HepG2 (cell line): ENCODE data around the gene CNTN4. TPM values are rescaled to one million over a fixed set of nuclear protein-coding genes. Genes with fewer than 3 reads are reported as not detected.

Source experiments
- ATAC-seq: fragments of 200-7000 bp; cut with Tn5 transposase; 3 replicates; pipeline ENCODE4 v1.9.1; 2020; ENCODE audit warnings: mild to moderate bottlenecking, moderate library complexity
- BruUV-seq: library from RNA; stranded (reverse); fragments of 400-500 nt; replicated peaks from 2 replicates; lab custom pipeline; 2021; lab: Mats Ljungman, UMichigan
- CTCF ChIA-PET: fragments of 300-600 bp; formaldehyde crosslinking; extraction: SDS; loops from one replicate; lab custom pipeline; 2021; ENCODE audit warnings: low total read pairs, inconsistent platforms, low intra/inter-chr PET ratio; lab: Yijun Ruan, JAX
- POLR2A ChIA-PET: fragments of 350-600 bp; sonication (Branson Sonifier 250); formaldehyde crosslinking; loops from one replicate; lab custom pipeline; 2020; ENCODE audit warnings: antibody characterized with exemption, inconsistent platforms; lab: Yijun Ruan, JAX
- DNase-seq: peaks from one replicate; pipeline ENCODE4 v3.0.0-alpha.2; 2015; ENCODE audit warnings: low spot score
- FAIRE-seq: peaks from 3 replicates; lab custom pipeline; 2011; peaks lifted over from hg19 to GRCh38; lab: Jason Lieb, UNC
- H2AFZ ChIP-seq: one replicate; pipeline ENCODE4 v1.6.1; 2011; ENCODE audit warnings: low read length, inconsistent platforms
- H3K27ac ChIP-seq: fragments of 300-600 bp; 3 replicates; pipeline ENCODE4 v1.8.0; 2011; ENCODE audit warnings: mixed run types, mild to moderate bottlenecking, mixed read lengths, low read length, inconsistent platforms; ENCODE audit not compliant: insufficient read depth; ENCODE audit errors: extremely low read length
- H3K27me3 ChIP-seq, 2 experiments: fragments of 200-600 bp in 1 of 2; 2 replicates in 1 of 2; 3 replicates in 1 of 2; pipeline versions ENCODE4 v1.6.0 to v1.8.0; 2011; ENCODE audit warnings: low read length in 2 of 2, mild to moderate bottlenecking in 2 of 2, moderate library complexity in 2 of 2, inconsistent platforms in 1 of 2; ENCODE audit not compliant: insufficient read depth in 2 of 2, control insufficient read depth in 1 of 2
- H3K36me3 ChIP-seq, 2 experiments: fragments of 200-600 bp in 1 of 2; replicated peaks in 1 of 2; 2 replicates in 1 of 2; 3 replicates in 1 of 2; pipeline versions ENCODE4 v1.5.1 to v1.8.0; 2011; ENCODE audit warnings: low read length in 2 of 2, inconsistent platforms in 1 of 2; ENCODE audit not compliant: insufficient read depth in 2 of 2, control insufficient read depth in 1 of 2
- H3K4me1 ChIP-seq: 2 replicates; pipeline ENCODE4 v1.5.1; 2012; ENCODE audit warnings: low read length, inconsistent platforms; ENCODE audit not compliant: insufficient read depth
- H3K4me2 ChIP-seq: 2 replicates; pipeline ENCODE4 v1.6.0; 2011; ENCODE audit warnings: low read depth, low read length, inconsistent platforms
- H3K4me3 ChIP-seq, 3 experiments: fragments of 200-600 bp in 1 of 3; sonication (generic), shearing (Covaris generic) in 1 of 3; replicated peaks in 1 of 3; 2 replicates each; pipeline ENCODE4 v1.5.1; 2011 to 2016; ENCODE audit warnings: low read length in 3 of 3, inconsistent platforms in 2 of 3, low read depth in 2 of 3, mild to moderate bottlenecking in 2 of 3, control low read depth in 1 of 3, mixed read lengths in 1 of 3; ENCODE audit not compliant: insufficient read depth in 1 of 3
- H3K79me2 ChIP-seq: one replicate; pipeline ENCODE4 v1.6.1; 2011; ENCODE audit warnings: low read length, inconsistent platforms; ENCODE audit not compliant: insufficient read depth
- H3K9ac ChIP-seq: 2 replicates; pipeline ENCODE4 v1.6.0; 2011; ENCODE audit warnings: mild to moderate bottlenecking, low read depth, low read length, inconsistent platforms; ENCODE audit not compliant: insufficient read depth
- H3K9me3 ChIP-seq: 2 replicates; pipeline ENCODE4 v1.5.1; 2012; ENCODE audit warnings: mild to moderate bottlenecking, low read length
- H4K20me1 ChIP-seq: 2 replicates; pipeline ENCODE4 v1.6.0; 2011; ENCODE audit warnings: inconsistent platforms, mild to moderate bottlenecking, low read length, moderate library complexity; ENCODE audit not compliant: insufficient read depth
- ETV5 ChIP-seq: IDR thresholded peaks from 2 replicates; pipeline ENCODE4 v1.6.1; 2018; ENCODE audit warnings: missing biosample characterization, missing genetic modification reagents, inconsistent platforms, borderline replicate concordance
- FOXM1 ChIP-seq: sonication (generic); formaldehyde crosslinking; IDR thresholded peaks from 2 replicates; pipeline ENCODE4 v1.5.0; 2020; ENCODE audit warnings: missing genetic modification reagents
- JUND ChIP-seq: sonication (generic); formaldehyde crosslinking; IDR thresholded peaks from 2 replicates; pipeline ENCODE4 v1.8.0; 2022; ENCODE audit warnings: mild to moderate bottlenecking, missing genetic modification reagents
- KDM5B ChIP-seq: sonication (generic); formaldehyde crosslinking; IDR thresholded peaks from 2 replicates; pipeline ENCODE4 v1.4.0; 2020; ENCODE audit warnings: missing genetic modification reagents, mild to moderate bottlenecking, borderline replicate concordance
- MTA3 ChIP-seq: sonication (generic); formaldehyde crosslinking; IDR thresholded peaks from 2 replicates; pipeline ENCODE4 v1.4.0; 2020; ENCODE audit warnings: missing genetic modification reagents
- NFIC ChIP-seq: IDR thresholded peaks from 2 replicates; pipeline ENCODE4 v1.6.1; 2012; ENCODE audit warnings: mild to moderate bottlenecking, low read length, inconsistent platforms
- REST ChIP-seq, 2 experiments: IDR thresholded peaks; 2 replicates each; pipeline ENCODE4 v1.6.1; 2011 to 2012; ENCODE audit warnings: low read length in 2 of 2, borderline replicate concordance in 1 of 2, low read depth in 1 of 2, mild to moderate bottlenecking in 1 of 2, moderate library complexity in 1 of 2
- ZBTB21 ChIP-seq: sonication (generic); formaldehyde crosslinking; IDR thresholded peaks from 2 replicates; pipeline ENCODE4 v1.4.0; 2020; ENCODE audit warnings: missing genetic modification reagents
- ZBTB34 ChIP-seq: sonication (generic); formaldehyde crosslinking; IDR thresholded peaks from 2 replicates; pipeline ENCODE4 v1.8.0; 2022; ENCODE audit warnings: mild to moderate bottlenecking, missing genetic modification reagents
- ZNF549 ChIP-seq: sonication (generic); formaldehyde crosslinking; IDR thresholded peaks from 2 replicates; pipeline ENCODE4 v1.5.0; 2020; ENCODE audit warnings: missing genetic modification reagents
- ZNF570 ChIP-seq: sonication (generic); formaldehyde crosslinking; IDR thresholded peaks from 2 replicates; pipeline ENCODE4 v1.4.0; 2020; ENCODE audit warnings: mild to moderate bottlenecking, missing genetic modification reagents, borderline replicate concordance
- ZNF589 ChIP-seq: sonication (generic); formaldehyde crosslinking; conservative IDR thresholded peaks from 2 replicates; pipeline ENCODE4 v1.8.0; 2022; ENCODE audit warnings: mild to moderate bottlenecking, moderate library complexity, missing genetic modification reagents
- ZNF660 ChIP-seq: sonication (generic); formaldehyde crosslinking; IDR thresholded peaks from 2 replicates; pipeline ENCODE4 v1.5.1; 2020; ENCODE audit warnings: mild to moderate bottlenecking, low read depth, missing genetic modification reagents, borderline replicate concordance
- WGBS: methylation state at CpG from one replicate; pipeline ENCODE4 v1.1.6; 2017; ENCODE audit warnings: low lambda C conversion rate; 5-methylcytosine and 5-hydroxymethylcytosine counted together
- in situ Hi-C: cut with HindIII; loops from 2 replicates; pipeline ENCODE4 v1.10.0; 2017; ENCODE audit warnings: low pct_unique_long_range_greater_than_20kb; ENCODE audit not compliant: extremely low pct_ligation_motif_present
- intact Hi-C: fragments of 100-400 bp; cut with micrococcal nuclease; formaldehyde crosslinking; loops from one replicate; pipeline ENCODE4 v1.10.0; 2022; ENCODE audit not compliant: unreplicated experiment
- polyA plus RNA-seq, 8 experiments: library from polyadenylated mRNA; depleted of rRNA in 3 of 8; stranded (reverse) in 7 of 8; unstranded in 1 of 8; fragments of >200 nt; fragmentation: Illumina TruSeq in 4 of 8; extraction: Trizol in 4 of 8; gene quantifications; 2 replicates each; pipeline versions ENCODE4 v1.2.1 to v1.2.3, GENCODE V29; 2011 to 2016; ENCODE audit warnings: low read depth in 4 of 8, missing spikeins in 1 of 8, mixed read lengths in 1 of 8; ENCODE audit not compliant: insufficient read depth in 1 of 8
- total RNA-seq, 5 experiments: library from RNA; depleted of rRNA; stranded (reverse); fragments of >200 nt; fragmentation: Illumina TruSeq; extraction: Trizol; gene quantifications; 2 replicates each; pipeline ENCODE4 v1.2.3, GENCODE V29; 2016; ENCODE audit warnings: low read depth in 1 of 5

Gene CNTN4
- total and polyA plus RNA-seq, 2 of the 13 experiments (the other 11 are each of a cell fraction or from before 2014, with no cell fraction given): 0.01 to 0.13 TPM

GRCh38 chr3:2856138-2857133 lies 757.8 kb downstream of the CNTN4 start:
- Histone ChIP-seq H3K27ac (no peak overlapping the region), H3K79me2 (no peaks in the 10 kb centered on the region), H3K9ac (no peak overlapping the region)
- BruUV-seq: no TSS peak
- in situ Hi-C loops: no loop called here
- FAIRE-seq: no peak
- TF ChIP-seq KDM5B (CRISPR knock-in tag) (no peak), MTA3 (CRISPR knock-in tag) (no peak), ZNF660 (CRISPR knock-in tag) (no peak), JUND (CRISPR knock-in tag) (no peak), ZBTB34 (CRISPR knock-in tag) (no peak)
- TF ChIP-seq, all 625 proteins: peak for 0
- ChIA-PET POLR2A (no interaction called here), CTCF (no interaction called here)
- Histone ChIP-seq H3K4me2 (no peak overlapping the region), H3K27me3 (no peaks in the 10 kb centered on the region), H3K9me3 (no peaks in the 10 kb centered on the region), H3K36me3 (no peaks in the 10 kb centered on the region), H3K4me1 (no peaks in the 10 kb centered on the region), H4K20me1 (no peaks in the 10 kb centered on the region), H2AFZ (no peak overlapping the region), H3K4me3 (no peak overlapping the region)
- 15% methylated on average over 12 of the region's 12 CpGs for WGBS
- no peak for ATAC-seq
- intact Hi-C loops: no loop called here
- no peak for DNase-seq

- BruUV-seq: no TSS peak
- H3K4me1 ChIP-seq: no peaks in the 10 kb centered on the region
- intact Hi-C loops (no loop called here), in situ Hi-C loops (no loop called here)
- CTCF ChIA-PET: no interaction called here
- no peak overlapping the region for H3K27ac ChIP-seq
- no peaks in the 10 kb centered on the region for H3K9me3 ChIP-seq
- no peak for ATAC-seq
- H3K4me2 ChIP-seq: no peak overlapping the region
- no peak for DNase-seq
- no peak overlapping the region for H2AFZ ChIP-seq
- H3K79me2 ChIP-seq: no peaks in the 10 kb centered on the region
- 5% methylated on average over 2 of the region's 2 CpGs for WGBS
- H3K27me3 ChIP-seq: no peaks in the 10 kb centered on the region
- no peak overlapping the region for H3K9ac ChIP-seq
- FAIRE-seq: no peak
- H3K36me3 ChIP-seq: no peaks in the 10 kb centered on the region
- H4K20me1 ChIP-seq: no peaks in the 10 kb centered on the region
- POLR2A ChIA-PET: no interaction called here
- no peak overlapping the region for H3K4me3 ChIP-seq
- TF ChIP-seq FOXM1 (CRISPR knock-in tag): no peak
- no peak for TF ChIP-seq ZNF570 (CRISPR knock-in tag)
- TF ChIP-seq ZNF589: no peak
- TF ChIP-seq NFIC: no peak
- TF ChIP-seq REST (IDR thresholded peaks at IDR 0.05; ENCODE audit: borderline replicate concordance in 1 of 2, low read depth in 1 of 2, low read length in 2 of 2): no peak
- no peak for TF ChIP-seq ETV5 (CRISPR knock-in tag)
- no peak for TF ChIP-seq ZBTB21 (CRISPR knock-in tag)
- TF ChIP-seq ZNF549 (CRISPR knock-in tag): no peak
These were observed 762.0 kb downstream of the CNTN4 start for GRCh38 chr3:2860626-2861025.
